ENCODE data around the gene HELZ2.
"Not testable (repeated sequence)": the region's sequence is repeated elsewhere in the genome, so short reads cannot be mapped to it uniquely, and the experiment has no call there.

HELZ2 gene

GRCh38 chr20:63577317-63577894, 3.4 kb upstream of the HELZ2 start:
- no peak for DNase-seq

DNA sequence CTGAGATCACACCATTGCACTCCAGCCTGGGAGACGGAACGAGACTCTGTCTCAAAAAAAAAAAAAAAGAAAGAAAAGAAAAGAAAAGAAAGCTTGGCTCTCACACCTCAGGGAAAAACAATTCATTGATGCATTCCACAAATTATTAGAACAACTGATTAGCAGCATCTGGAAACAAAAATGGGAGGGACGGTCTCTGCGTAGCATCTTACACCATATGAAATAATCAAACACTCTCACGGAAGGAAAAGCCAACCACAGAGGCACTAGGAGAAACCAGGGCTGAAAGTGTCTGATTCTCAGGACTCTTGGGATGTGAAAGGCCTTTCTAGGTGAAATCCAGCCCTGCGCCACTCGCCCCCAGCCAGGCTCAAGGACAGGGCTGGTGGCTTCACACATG, 2.3 kb upstream of the HELZ2 start:
- no peak for DNase-seq

DNA sequence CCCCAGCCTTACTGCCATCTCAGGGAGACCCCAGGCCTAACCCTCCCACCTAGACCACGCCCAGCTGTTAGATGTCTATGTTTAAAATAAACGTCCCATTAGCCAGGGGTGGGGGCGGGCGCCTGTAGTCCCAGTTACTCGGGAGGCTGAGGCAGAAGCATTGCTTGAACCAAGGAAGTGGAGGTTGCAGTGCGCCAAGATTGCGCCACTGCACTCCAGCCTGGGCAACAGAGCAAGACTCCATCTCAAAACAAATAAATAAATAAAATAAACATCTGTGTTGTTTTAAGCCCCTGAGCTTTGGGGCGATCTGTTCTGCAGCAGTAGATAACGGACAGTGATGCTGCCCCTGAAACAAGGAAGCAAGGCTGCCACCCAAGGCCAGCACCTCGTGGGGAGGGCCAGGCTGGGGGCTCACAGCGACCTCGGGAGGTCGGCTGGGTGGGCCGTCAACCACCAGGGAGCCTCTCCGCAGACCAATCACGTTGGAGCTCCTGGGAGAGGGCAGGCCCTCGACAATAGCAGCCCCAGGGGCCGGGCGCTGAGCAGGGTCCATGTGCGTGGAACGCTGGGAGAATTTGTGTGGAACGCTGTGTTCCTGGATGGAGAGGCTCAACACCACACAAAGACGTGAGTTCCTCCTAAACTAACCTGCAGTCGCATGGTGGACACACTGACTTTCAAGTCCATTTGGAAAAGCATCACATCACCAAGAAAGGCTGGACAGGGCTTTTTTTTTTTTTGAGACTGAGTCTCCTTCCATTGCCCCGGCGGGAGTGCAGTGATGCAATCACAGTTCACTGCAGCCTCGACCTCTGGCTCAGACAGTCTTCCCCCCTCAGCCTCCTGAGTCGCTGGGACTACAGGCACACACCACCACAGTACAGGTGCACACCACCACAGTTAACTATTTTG, 1.0 kb upstream of the HELZ2 start:
- no peak for DNase-seq

GRCh38 chr20:63573647-63574131, 350 bp downstream of the HELZ2 start:
- DNase-seq = no peak

- DNase-seq = no peak
Observed at GRCh38 chr20:63572788-63573646, 1.0 kb downstream of the HELZ2 start.

DNA sequence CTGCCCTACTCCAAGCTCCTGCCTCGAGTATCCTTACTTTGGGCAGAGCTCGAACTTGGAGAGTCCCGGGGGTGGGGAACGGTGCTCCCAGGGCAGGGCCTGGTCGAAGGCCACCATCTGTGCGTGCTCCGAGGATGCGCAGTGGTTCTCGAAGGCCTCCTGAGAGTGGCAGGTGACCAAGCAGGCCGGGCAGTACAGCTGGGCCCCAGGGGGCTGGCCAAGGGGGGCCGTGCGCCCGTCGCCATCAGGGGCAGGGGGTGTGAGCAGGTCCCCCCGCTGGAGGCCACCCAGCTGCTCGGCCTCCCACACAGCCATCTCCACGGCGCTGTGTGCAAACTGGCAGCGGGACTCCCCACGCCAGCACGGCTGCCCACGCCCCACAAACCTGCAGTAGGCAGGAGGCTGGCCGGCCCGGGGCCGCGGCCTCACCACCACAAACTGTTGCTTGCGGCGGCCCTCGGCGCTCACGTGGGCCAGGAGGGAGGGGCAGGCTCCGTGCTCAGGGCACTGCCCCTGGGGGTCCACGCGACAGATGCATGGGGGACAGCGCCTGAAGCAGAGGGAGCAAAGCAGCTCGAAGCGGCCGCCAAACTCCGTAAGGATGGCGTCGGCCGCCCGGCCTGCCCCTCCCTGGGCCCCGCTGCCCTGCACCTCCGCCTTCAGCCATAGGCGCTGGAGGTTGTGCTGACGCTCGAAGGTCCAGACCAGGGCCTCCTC, 1.8 kb downstream of the HELZ2 start:
- DNase-seq = no peak

DNA sequence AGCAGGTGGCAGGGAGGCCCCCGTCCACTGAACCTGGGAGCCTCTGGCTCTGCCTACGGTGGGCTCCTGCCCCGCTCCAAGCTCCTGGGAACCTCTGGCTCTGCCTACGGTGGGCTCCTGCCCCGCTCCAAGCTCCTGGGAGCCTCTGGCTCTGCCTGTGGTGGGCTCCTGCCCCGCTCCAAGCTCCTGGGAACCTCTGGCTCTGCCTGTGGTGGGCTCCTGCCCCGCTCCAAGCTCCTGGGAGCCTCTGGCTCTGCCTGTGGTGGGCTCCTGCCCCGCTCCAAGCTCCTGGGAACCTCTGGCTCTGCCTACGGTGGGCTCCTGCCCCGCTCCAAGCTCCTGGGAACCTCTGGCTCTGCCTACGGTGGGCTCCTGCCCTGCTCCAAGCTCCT, 3.0 kb downstream of the HELZ2 start:
- not testable (repeated sequence) for DNase-seq

DNA sequence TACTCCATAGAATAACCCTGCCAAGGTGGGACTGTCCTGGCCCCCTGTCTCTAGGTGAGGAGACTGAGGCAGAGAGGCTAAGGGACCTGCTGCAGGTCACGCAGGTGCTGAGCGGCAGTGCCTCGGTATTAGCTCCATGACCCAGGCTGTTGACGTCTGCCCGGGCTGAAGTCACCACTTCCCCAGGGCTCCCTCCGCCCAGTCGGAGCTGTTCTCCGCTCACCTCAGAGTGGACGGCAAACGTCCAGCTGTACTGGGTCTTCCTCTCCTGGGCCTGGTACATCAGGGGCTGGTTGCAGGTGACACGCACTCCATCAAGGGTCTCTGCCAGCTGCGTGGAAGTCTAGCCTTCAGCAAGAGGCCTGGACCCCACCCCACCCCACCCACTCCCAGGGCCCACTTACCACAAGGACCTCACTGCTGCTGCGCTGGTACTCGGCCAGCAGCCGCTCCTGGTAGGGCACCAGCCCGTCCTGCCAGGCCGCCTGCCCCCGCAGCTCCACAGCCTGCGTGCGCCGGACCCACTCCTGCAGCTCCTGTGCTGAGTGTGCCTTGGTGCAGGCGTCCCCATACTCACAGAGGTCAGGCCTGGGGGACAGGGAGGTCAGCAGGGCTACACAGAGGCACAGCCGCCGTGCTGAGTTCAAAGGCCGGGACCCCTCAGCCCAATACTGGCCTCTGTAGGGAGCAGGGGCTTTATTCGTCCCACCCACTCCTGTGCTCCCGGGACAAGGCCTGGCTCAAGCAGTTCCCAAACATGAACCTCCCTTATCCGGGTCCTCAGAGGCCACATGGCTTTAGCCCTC, 3.6 kb downstream of the HELZ2 start:
- DNase-seq = no peak

GRCh38 chr20:63568986-63569949, 4.8 kb downstream of the HELZ2 start:
- DNase-seq = peak; percentile 19

GRCh38 chr20:63568170-63568981, 5.7 kb downstream of the HELZ2 start:
- no peak for DNase-seq

- peak; percentile 89 for DNase-seq
Observed at GRCh38 chr20:63567386-63568169, 6.5 kb downstream of the HELZ2 start.

GRCh38 chr20:63567136-63567385, 7.0 kb downstream of the HELZ2 start:
- DNase-seq = no peak

GRCh38 chr20:63566395-63567135, 7.5 kb downstream of the HELZ2 start:
- no peak for DNase-seq

DNA sequence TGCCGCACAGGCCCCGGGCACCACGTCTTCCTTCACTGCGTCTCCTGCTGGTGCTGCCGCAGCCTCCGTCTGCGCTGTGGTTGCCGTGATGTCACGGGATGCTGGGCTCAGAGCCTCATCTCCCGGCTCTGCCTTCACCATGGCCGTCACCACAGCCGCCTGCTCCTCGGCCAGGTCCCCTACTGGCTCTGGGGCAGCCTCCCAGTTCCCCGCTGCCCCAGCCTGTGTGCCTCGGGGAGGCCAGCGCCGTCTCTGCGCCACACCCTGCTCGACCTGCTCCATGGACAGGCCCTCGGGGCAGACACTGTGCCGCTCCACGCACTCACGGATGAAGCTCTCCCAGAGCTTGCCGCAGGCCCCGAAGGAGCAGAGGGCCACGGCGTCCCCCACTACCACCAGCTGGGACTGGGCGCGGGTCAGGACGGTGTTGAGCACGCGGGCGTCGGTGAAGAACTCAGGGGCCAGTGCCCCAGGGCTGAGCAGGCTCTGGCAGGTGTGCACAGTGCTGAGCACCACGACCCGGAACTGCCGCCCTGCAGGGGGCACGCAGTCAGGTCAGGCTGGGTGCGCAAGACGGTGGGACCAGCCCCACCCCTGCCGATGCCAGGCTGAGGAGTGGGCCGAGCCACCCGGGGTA, 8.2 kb downstream of the HELZ2 start:
- no peak for DNase-seq

GRCh38 chr20:63565021-63565698, 8.9 kb downstream of the HELZ2 start:
- no peak for DNase-seq

DNA sequence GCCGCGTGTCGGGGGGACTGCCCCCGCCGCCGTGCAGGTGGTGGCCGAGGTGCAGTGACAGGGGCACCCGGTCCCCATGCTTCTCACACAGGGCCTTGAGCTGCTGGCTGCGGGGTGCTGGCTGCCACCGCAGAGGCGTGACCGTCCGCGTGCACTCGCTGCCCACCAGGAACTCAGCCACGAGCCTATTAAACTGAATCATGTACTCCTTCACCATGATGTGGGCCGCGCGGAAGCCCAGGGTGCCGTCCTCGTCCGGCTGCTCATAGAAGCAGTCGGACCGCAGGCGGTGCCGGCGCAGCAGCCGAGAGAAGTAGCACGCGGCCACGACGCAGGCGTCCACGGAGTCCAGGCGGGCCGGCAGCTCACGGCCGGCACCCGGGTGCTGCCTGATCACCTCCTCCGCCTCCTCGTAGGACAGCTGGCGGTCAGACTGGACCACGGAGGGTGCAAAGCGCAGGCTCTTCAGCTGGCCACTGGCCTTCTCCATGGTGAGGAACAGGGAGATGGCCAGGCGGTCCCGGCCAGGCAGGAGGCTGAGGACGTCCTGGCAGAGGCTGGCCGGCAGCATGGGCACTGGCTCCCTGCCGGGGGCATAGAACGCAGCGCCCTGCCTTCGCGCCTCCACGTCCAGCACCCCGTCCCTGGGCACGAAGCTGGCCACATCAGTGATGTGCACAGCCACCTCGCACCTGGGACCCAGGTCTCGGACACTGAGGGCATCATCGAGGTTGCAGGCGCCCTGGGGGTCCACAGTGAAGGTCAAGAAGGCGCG, 9.8 kb downstream of the HELZ2 start:
- no peak for DNase-seq

Data from activated CD4-positive, alpha-beta T cell treated with anti-CD3 and anti-CD28 coated beads, Interleukin-10, Interleukin-2, amounts not matched to agents 100 ng/mL and 50 ng/mL, durations not matched to agents 16 hours and 8 hours (primary cell).